ENCODE results near the gene SNCA.

Gene SNCA

DNA sequence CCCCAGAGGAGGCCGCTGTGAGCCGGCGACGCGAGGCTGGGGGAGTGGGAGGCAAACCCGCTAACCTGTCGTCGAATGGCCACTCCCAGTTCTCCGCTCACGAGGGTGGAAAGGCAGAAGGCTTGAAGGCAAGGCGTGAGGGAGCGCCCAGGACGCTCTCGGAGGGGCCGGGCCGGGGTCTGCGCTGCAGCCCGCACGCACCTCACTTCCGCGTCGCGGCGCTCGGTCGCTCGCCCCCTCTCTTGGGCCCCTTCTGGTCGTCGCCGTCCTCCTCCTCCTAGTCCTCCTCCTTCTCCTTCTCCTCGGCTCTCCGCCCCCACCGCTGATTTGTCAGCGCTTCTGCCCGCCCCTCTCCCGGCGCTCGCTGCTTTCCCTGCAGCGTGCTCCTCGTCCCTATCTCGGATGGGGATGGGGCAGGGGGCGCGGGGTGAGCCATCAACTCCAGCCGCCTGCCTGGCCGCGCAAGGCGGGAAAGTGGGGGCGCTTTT, at the start of gene SNCA:
TSS of gene SNCA (minus strand) at position 265 of the 488 bp plus-strand sequence. CDS start 1,494 bp downstream, outside the sequence.
- no peak for DNase-seq

DNA sequence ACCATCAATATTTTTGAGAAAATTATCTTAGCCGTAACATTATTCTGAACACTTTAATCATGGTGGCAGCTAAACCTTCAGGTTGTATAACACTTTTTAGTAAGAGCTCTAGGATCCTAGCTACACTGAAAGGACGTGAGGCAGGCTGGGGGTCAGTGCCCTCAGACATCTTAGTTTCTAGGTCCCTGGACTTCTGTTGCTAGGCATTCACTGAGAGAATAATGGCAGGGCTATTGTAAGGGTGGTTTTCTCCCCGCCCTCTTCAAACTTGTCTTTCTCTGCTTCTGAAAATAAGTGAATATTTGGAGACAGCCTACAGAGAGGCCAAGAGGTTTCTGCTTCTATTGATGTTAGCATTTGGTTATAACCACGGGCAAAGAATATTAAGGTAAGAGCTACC, 42.3 kb upstream of the SNCA start:
- no peak for DNase-seq

DNA sequence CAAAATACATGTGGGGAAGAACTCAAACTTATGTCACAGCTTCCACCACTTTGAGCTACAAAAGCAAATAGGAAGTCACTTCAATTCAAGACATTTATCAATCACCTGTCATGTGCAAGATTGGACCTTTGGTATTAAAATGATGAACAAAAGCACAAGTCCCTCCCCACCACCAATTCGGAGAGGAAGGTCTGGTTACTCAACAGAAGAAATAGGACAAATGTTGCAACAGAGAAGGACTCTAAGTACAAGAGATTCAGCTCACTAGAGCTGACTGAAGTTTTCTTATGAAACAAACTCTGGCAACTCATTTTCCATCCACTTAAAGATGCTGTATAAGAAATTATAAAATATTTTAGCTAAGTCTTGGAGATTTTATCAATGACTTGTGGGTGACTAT, 41.6 kb upstream of the SNCA start:
- no peak for DNase-seq

GRCh38 chr4:89876548-89876947, 39.6 kb upstream of the SNCA start:
- DNase-seq, result no peak

DNA sequence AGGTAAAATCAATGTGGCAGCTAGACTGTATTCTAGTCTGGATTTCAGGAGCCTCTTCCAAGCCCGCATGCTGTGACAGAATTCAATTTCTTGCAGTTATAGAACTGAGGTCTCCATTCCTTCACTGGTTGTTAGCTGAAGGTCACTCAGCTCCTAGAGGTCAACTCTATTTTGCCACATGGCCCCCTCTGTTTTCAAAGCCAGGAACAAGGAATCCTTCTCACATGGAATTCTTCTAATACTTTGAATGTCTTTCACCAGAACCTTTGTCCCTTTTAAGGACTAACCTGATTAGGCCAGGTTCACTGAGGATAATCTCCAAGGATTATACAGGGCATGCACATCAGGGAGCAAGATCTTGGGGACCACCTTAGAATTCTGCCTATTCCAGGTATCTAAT, 34.2 kb upstream of the SNCA start:
- DNase-seq, result no peak

- DNase-seq, result no peak
These were observed 32.1 kb upstream of the SNCA start for GRCh38 chr4:89868999-89869589.

DNA sequence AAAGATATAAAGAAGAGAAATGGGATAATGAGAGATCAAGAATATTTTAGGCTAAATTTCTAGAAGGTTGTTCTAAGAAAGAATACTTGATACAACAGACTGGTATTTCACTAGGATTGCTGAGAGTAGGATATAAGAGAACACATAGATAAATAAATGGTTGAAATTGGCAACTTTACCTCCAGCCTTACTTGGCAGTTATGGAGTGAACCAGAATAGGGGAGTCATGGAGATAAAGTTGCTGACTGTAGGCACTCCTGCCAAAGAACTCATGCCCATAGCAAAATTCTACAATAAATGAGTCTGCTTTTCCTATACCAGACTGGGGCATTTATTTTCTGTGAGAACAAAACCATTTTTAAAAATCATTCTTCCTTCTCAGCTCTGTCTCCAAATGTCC, 31.3 kb upstream of the SNCA start:
- no peak for DNase-seq

GRCh38 chr4:89863533-89863932, 26.6 kb upstream of the SNCA start:
- no peak for DNase-seq

DNA sequence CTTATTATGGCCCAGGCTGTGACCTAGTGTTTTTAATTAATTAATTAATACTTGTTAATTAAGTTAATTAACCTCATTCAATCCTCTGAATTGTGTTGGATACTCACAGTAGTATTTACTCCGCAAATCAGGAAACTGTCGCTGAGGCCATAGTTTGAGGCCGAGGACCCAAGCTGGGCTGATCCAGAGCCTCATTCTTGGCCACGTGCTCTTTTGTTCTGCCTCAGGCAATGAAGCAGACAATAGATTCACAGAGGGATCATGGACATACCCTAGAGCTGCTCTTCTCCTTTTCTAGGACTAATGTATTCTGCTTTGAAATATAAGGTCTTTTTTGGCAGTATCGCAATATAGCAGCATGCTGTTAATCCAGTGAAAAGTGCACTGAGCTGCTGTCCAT, 24.0 kb upstream of the SNCA start:
- DNase-seq, result no peak

- no peak for DNase-seq
These were observed 18.3 kb upstream of the SNCA start for GRCh38 chr4:89855236-89855635.

DNA sequence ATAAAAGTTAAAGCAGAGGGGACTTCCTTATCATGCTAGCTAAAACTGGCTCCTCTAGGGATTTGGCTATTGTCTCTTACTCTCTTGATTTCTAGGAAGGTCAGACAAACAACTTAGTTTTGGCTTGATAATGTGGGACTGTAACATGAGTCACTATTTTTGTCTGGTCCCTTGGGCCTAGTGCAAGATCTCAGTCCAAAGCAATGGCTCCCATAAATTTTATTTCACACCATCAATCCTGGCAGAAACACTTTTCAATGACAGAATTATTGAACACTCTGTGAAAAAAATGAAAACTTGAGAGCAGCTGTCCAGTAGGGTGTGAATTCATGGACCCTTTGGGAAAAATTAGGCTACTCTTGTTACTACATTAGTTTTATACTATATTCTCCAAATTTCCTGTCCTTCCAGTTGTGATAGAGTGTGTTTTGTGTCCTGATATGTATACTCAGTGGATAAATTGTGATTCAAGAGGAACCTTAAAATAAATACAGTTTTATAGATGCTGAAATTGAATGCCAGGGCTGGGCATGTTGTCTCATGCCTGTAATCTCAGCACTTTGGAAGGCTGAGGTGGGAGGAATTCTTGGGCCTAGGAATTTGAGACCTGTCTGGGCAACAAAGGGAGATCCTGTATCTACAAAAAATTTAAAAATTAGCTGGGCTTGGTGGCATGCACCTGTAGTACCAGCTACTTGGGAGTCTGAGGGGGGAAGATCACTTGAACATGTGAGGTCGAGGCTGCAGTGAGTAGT, 10.8 kb upstream of the SNCA start:
- no peak for DNase-seq

- DNase-seq, result no peak
These were observed 2.6 kb upstream of the SNCA start for GRCh38 chr4:89839558-89839957.

DNA sequence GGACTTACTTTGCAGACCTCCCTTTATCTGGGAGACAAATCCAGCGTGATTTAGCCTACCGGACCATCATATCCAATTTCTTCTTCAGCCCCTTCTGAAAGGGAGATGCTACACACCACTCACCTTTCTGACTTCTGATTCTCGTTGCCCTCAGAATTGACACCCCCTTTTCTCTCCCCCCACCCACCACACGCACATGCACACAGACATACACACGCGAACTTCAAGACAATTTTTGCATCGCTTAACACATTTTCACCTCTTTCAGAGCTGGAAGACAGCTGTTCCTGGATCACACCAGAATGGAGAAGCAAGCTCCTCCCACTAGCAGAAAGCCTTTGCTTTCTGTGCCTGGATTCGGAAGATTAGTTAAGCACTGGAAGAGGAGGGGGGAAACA, 1.0 kb upstream of the SNCA start:
- DNase-seq, result no peak

- DNase-seq, result no peak
These were observed 528 bp upstream of the SNCA start for GRCh38 chr4:89837385-89837992.

DNA sequence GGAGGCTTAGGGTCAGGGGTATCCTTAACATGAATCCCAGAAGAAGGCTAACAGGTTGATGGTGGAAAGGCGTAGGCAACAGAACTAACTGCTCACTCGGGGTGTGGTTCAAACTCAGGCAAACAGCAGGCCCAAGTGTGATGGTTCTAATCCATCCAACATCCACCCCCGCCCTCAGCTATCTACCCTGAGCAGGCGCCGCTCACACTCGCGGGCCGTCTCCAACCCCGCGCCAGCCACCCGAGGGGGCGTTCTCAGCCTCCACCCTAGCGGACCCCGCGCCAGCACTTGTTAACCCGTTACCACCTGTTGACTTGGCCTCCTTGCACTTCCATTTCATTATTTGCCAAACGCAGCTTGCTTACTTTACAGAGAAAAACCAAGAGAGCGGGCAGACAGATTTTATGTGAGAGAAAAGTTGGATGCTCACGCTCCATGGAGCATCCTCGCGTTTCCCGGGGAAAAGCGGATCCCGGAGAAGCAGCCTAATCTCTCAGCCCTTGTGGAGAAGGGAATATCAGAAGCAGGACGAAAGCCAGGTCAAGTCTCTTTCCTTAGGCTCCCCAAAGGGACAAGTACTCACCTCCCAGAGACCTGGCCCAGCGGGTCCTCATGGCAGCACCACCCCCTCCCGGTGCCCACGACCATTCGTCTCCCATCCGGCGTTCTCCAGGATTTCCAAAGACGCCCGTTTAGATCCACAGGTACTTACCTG, 773 bp downstream of the SNCA start:
- no peak for DNase-seq

DNA sequence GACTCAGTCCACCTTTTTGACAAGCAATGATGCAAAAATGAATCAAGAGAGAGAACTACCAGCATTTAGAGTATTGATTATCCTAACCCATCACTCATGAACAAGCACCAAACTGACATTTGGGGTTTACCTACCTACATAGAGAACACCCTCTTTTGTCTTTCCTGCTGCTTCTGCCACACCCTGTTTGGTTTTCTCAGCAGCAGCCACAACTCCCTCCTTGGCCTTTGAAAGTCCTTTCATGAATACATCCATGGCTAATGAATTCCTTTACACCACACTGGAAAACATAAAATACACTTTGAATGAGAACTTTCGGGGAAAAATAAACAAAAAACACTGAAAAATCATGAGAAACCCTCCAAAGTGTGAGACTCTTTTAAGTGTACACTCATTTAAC, 1.5 kb downstream of the SNCA start:
- no peak for DNase-seq

DNA sequence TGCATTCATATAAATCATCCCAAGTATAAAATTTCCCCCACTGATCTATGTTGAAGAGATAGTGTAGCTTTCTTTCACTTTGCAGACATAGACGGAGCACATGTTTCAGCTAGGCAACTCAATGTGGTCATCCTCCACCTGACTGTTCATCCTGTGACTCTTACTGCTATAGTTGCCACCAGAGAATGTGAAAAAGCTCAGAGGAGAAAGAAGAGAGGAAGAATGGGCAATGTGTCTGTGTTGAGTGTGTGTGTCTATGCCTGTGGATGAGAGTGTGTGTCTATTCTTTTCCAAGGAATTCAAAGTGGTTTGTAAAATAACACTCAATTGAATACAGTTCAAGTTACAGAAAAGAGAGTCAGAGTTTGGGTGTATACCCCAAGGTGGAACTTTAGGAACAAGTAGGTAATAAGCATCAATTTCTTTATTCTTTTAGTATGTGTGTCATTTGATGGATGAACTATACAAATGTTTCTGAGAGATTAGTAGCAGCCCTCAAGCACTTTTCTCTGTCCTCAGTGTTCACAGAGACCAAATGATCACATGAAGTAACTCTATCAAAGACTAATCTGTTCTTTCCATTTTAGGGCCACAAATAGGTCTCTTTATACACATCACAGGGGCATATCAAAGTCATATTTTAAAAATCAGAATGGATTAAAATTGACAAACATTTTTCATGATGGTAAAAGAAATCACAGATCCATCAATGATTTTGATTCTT, 2.3 kb downstream of the SNCA start:
- no peak for DNase-seq

DNA sequence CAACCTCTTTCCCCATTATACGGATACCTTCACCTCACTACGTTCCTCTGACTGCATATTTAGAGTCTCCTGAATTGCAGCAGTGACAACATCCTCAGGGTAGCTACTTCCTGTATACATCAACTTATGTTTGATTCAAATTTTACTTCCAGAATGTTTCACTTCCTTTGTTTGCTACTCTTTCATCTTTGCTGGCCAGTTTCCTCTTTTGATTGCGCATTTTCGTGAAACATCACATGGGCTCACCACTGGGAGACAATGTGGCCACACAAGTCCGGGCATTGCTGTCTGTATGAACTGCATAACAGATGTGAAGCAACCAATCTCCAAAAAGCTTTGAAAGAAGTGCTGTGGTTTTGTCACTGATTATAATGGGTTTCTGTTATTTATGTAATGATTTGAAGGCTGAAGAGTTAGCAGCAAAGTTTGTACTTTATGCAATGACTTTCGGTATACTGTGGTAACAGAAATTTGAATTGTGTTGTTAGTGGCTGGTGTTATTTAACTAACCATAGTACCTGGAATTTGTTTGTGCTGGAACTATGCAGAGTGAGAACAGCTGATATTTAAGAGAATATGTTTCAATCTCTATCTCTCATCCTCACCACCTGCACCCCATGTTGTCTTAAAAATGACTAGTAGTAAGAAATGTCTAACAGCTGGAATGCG, 7.4 kb downstream of the SNCA start:
- peak; percentile 69 for DNase-seq

- DNase-seq, result no peak
These were observed 13.5 kb downstream of the SNCA start for GRCh38 chr4:89823416-89823815.

DNA sequence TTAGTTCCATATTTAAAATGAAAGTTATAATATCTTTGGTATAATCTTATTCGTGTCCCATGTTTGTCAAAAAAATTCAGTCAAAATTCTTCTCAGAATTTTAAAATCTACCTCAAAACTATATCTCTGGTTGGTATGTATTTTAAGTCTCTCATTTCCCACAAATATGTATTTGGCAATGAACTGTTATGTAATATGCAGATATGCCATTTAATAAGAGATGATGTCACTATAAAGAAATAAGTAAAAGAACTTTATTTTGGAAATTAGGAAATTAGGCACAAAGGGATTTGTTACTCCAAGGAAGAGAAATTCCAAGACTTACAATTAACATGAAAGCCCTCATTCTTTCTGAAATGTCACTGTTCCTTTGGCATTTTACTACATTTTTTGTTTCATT, 15.3 kb downstream of the SNCA start:
- DNase-seq, result no peak

DNA sequence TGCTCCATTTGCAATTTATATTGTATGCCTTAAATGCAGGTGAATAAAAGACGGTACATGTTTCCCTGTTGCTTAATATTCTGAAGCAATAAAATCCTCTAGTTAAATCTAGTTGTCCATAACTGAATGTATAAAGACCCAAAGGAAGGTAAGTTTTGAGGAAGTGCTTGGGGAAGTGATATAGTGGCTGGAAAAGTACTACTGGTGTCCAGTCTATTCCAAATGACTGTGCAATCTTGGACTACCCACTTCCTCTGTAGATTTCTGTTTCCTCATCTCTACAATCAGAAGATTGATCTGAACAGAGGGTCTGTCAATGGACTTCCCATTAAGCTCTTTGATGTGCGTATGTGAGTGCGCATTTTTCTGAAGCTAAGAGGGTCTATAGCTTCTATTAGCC, 17.0 kb downstream of the SNCA start:
- no peak for DNase-seq

DNA sequence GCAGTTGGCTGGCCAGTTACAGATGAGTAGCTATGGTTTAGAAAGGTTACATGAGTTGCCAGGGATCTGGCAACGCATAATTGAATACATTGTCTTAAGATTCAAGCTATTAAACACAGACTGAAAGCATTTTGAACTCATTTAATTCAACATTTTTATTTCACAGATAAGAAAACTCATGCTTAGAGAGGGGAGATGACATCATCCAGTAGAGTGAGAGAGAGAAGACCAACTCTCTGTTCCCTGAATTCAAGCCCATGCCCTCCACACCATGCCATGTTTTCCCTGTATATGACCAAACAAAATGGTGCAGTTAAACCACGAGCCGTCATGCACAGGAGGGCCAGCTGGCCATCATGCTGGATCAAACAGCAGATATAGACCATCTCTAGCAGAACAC, 22.6 kb downstream of the SNCA start:
- no peak for DNase-seq

All from CD4-positive, alpha-beta T cell treated with Interleukin-15 for 1 hour (primary cell).